HepG2 (cell line): ENCODE results near the gene ATG16L2. TPM values are rescaled to one million over a fixed set of nuclear protein-coding genes. Genes with fewer than 3 reads are reported as not detected.

Source experiments
- ATAC-seq: fragments of 200-7000 bp; cut with Tn5 transposase; 3 replicates; pipeline ENCODE4 v1.9.1; 2020; ENCODE audit warnings: mild to moderate bottlenecking, moderate library complexity
- BruUV-seq: library from RNA; stranded (reverse); fragments of 400-500 nt; replicated peaks from 2 replicates; lab custom pipeline; 2021; lab: Mats Ljungman, UMichigan
- CTCF ChIA-PET: fragments of 300-600 bp; formaldehyde crosslinking; extraction: SDS; loops from one replicate; lab custom pipeline; 2021; ENCODE audit warnings: low total read pairs, inconsistent platforms, low intra/inter-chr PET ratio; lab: Yijun Ruan, JAX
- POLR2A ChIA-PET: fragments of 350-600 bp; sonication (Branson Sonifier 250); formaldehyde crosslinking; loops from one replicate; lab custom pipeline; 2020; ENCODE audit warnings: antibody characterized with exemption, inconsistent platforms; lab: Yijun Ruan, JAX
- DNase-seq: peaks from one replicate; pipeline ENCODE4 v3.0.0-alpha.2; 2015; ENCODE audit warnings: low spot score
- FAIRE-seq: peaks from 3 replicates; lab custom pipeline; 2011; peaks lifted over from hg19 to GRCh38; lab: Jason Lieb, UNC
- H2AFZ ChIP-seq: one replicate; pipeline ENCODE4 v1.6.1; 2011; ENCODE audit warnings: low read length, inconsistent platforms
- H3K27ac ChIP-seq: fragments of 300-600 bp; 3 replicates; pipeline ENCODE4 v1.8.0; 2011; ENCODE audit warnings: mixed run types, mild to moderate bottlenecking, mixed read lengths, low read length, inconsistent platforms; ENCODE audit not compliant: insufficient read depth; ENCODE audit errors: extremely low read length
- H3K27me3 ChIP-seq, 2 experiments: fragments of 200-600 bp in 1 of 2; 2 replicates in 1 of 2; 3 replicates in 1 of 2; pipeline versions ENCODE4 v1.6.0 to v1.8.0; 2011; ENCODE audit warnings: low read length in 2 of 2, mild to moderate bottlenecking in 2 of 2, moderate library complexity in 2 of 2, inconsistent platforms in 1 of 2; ENCODE audit not compliant: insufficient read depth in 2 of 2, control insufficient read depth in 1 of 2
- H3K36me3 ChIP-seq, 2 experiments: fragments of 200-600 bp in 1 of 2; replicated peaks in 1 of 2; 2 replicates in 1 of 2; 3 replicates in 1 of 2; pipeline versions ENCODE4 v1.5.1 to v1.8.0; 2011; ENCODE audit warnings: low read length in 2 of 2, inconsistent platforms in 1 of 2; ENCODE audit not compliant: insufficient read depth in 2 of 2, control insufficient read depth in 1 of 2
- H3K4me1 ChIP-seq: 2 replicates; pipeline ENCODE4 v1.5.1; 2012; ENCODE audit warnings: low read length, inconsistent platforms; ENCODE audit not compliant: insufficient read depth
- H3K4me2 ChIP-seq: 2 replicates; pipeline ENCODE4 v1.6.0; 2011; ENCODE audit warnings: low read depth, low read length, inconsistent platforms
- H3K4me3 ChIP-seq, 3 experiments: fragments of 200-600 bp in 1 of 3; sonication (generic), shearing (Covaris generic) in 1 of 3; replicated peaks in 1 of 3; 2 replicates each; pipeline ENCODE4 v1.5.1; 2011 to 2016; ENCODE audit warnings: low read length in 3 of 3, inconsistent platforms in 2 of 3, low read depth in 2 of 3, mild to moderate bottlenecking in 2 of 3, control low read depth in 1 of 3, mixed read lengths in 1 of 3; ENCODE audit not compliant: insufficient read depth in 1 of 3
- H3K79me2 ChIP-seq: one replicate; pipeline ENCODE4 v1.6.1; 2011; ENCODE audit warnings: low read length, inconsistent platforms; ENCODE audit not compliant: insufficient read depth
- H3K9ac ChIP-seq: 2 replicates; pipeline ENCODE4 v1.6.0; 2011; ENCODE audit warnings: mild to moderate bottlenecking, low read depth, low read length, inconsistent platforms; ENCODE audit not compliant: insufficient read depth
- H3K9me3 ChIP-seq: 2 replicates; pipeline ENCODE4 v1.5.1; 2012; ENCODE audit warnings: mild to moderate bottlenecking, low read length
- H4K20me1 ChIP-seq: 2 replicates; pipeline ENCODE4 v1.6.0; 2011; ENCODE audit warnings: inconsistent platforms, mild to moderate bottlenecking, low read length, moderate library complexity; ENCODE audit not compliant: insufficient read depth
- ELK4 ChIP-seq: sonication (generic); formaldehyde crosslinking; IDR thresholded peaks from 2 replicates; pipeline ENCODE4 v1.9.0; 2021; ENCODE audit warnings: missing genetic modification reagents, borderline replicate concordance
- FOSL2 ChIP-seq: sonication (generic); formaldehyde crosslinking; IDR thresholded peaks from 2 replicates; pipeline ENCODE4 v1.4.0; 2020; ENCODE audit warnings: missing genetic modification reagents
- PLRG1 ChIP-seq: fragments of 450-650 bp; conservative IDR thresholded peaks from 2 replicates; pipeline ENCODE4 v1.6.1; 2016
- RELA ChIP-seq: sonication (generic); formaldehyde crosslinking; IDR thresholded peaks from 2 replicates; pipeline ENCODE4 v1.4.0; 2020; ENCODE audit warnings: missing genetic modification reagents
- ZNF468 ChIP-seq: sonication (generic); formaldehyde crosslinking; IDR thresholded peaks from 2 replicates; pipeline ENCODE4 v1.8.0; 2022; ENCODE audit warnings: mild to moderate bottlenecking, moderate library complexity, missing genetic modification reagents
- ZNF670 ChIP-seq: sonication (generic); formaldehyde crosslinking; IDR thresholded peaks from 2 replicates; pipeline ENCODE4 v1.8.0; 2022; ENCODE audit warnings: mild to moderate bottlenecking, missing genetic modification reagents, borderline replicate concordance
- ZSCAN25 ChIP-seq: sonication (generic); formaldehyde crosslinking; IDR thresholded peaks from 2 replicates; pipeline ENCODE4 v1.8.0; 2022; ENCODE audit warnings: mild to moderate bottlenecking, missing genetic modification reagents
- WGBS: methylation state at CpG from one replicate; pipeline ENCODE4 v1.1.6; 2017; ENCODE audit warnings: low lambda C conversion rate; 5-methylcytosine and 5-hydroxymethylcytosine counted together
- in situ Hi-C: cut with HindIII; loops from 2 replicates; pipeline ENCODE4 v1.10.0; 2017; ENCODE audit warnings: low pct_unique_long_range_greater_than_20kb; ENCODE audit not compliant: extremely low pct_ligation_motif_present
- intact Hi-C: fragments of 100-400 bp; cut with micrococcal nuclease; formaldehyde crosslinking; loops from one replicate; pipeline ENCODE4 v1.10.0; 2022; ENCODE audit not compliant: unreplicated experiment
- polyA plus RNA-seq, 8 experiments: library from polyadenylated mRNA; depleted of rRNA in 3 of 8; stranded (reverse) in 7 of 8; unstranded in 1 of 8; fragments of >200 nt; fragmentation: Illumina TruSeq in 4 of 8; extraction: Trizol in 4 of 8; gene quantifications; 2 replicates each; pipeline versions ENCODE4 v1.2.1 to v1.2.3, GENCODE V29; 2011 to 2016; ENCODE audit warnings: low read depth in 4 of 8, missing spikeins in 1 of 8, mixed read lengths in 1 of 8; ENCODE audit not compliant: insufficient read depth in 1 of 8
- total RNA-seq, 5 experiments: library from RNA; depleted of rRNA; stranded (reverse); fragments of >200 nt; fragmentation: Illumina TruSeq; extraction: Trizol; gene quantifications; 2 replicates each; pipeline ENCODE4 v1.2.3, GENCODE V29; 2016; ENCODE audit warnings: low read depth in 1 of 5

ATG16L2 gene
- total and polyA plus RNA-seq, 2 of the 13 experiments (the other 11 are each of a cell fraction or from before 2014, with no cell fraction given), result 6.2 to 14.8 TPM

- TF ChIP-seq ELK4 (no peak), ZNF670 (CRISPR knock-in tag) (no peak), ZNF468 (CRISPR knock-in tag) (no peak), RELA (CRISPR knock-in tag) (no peak)
- TF ChIP-seq, all 625 proteins: peak for 0
Measured at GRCh38 chr11:72770799-72771198, 43.4 kb upstream of the ATG16L2 start (continued).

- 78% methylated on average over 4 of the region's 4 CpGs for WGBS
- H3K4me1 ChIP-seq, result peaks cover 83% of the 10 kb centered on the region
- H2AFZ ChIP-seq, result no peak overlapping the region
- H3K9ac ChIP-seq, result no peak overlapping the region
- H3K4me3 ChIP-seq, result no peak overlapping the region
- BruUV-seq, result no TSS peak
- FAIRE-seq, result no peak
- ChIA-PET POLR2A (interaction anchor here (0.7 to 1.2 kb wide), 2 partner anchors 11 to 22 kb away, joined by 3 to 5 read pairs; partner anchors contain the start of gene STARD10), CTCF (no interaction called here)
- in situ Hi-C loops, result no loop called here
- TF ChIP-seq PLRG1 (no peak), ZSCAN25 (peak; percentile 41; the same call in 1 of the 2 replicates), FOSL2 (CRISPR knock-in tag) (peak; percentile 72)
- TF ChIP-seq, all 625 proteins: peak for 2
- H4K20me1 ChIP-seq, result peaks cover 3% of the 10 kb centered on the region; the same call in 1 of the 2 replicates
- H3K79me2 ChIP-seq, result peaks cover 67% of the 10 kb centered on the region
- ATAC-seq (no peak), DNase-seq (no peak)
- peaks cover 4 to 33% of the 10 kb centered on the region in 2 experiments for H3K36me3 ChIP-seq
- H3K4me2 ChIP-seq, result no peak overlapping the region
- intact Hi-C loops, result no loop called here
- no peak overlapping the region for H3K27ac ChIP-seq
- no peaks in the 10 kb centered on the region for H3K9me3 ChIP-seq
- no peaks in the 10 kb centered on the region for H3K27me3 ChIP-seq
Measured at GRCh38 chr11:72771507-72771906, 42.7 kb upstream of the ATG16L2 start.
